Fibroblast of pulmonary artery (primary cell): ENCODE measurements around the gene LEPR.

Source experiments
- DNase-seq: peaks from one replicate; pipeline ENCODE4 v3.0.0-alpha.2; 2010; ENCODE audit warnings: low read depth
- H3K4me3 ChIP-seq: replicated peaks from 2 replicates; pipeline ENCODE4 v1.5.1; 2011; ENCODE audit warnings: low read depth, mild to moderate bottlenecking, control low read depth, low read length, moderate library complexity
- CTCF ChIP-seq: IDR thresholded peaks from 2 replicates; pipeline ENCODE4 v1.5.1; 2011; ENCODE audit warnings: mild to moderate bottlenecking, control low read depth, low read length, inconsistent platforms; ENCODE audit errors: missing control alignments

LEPR gene

GRCh38 chr1:65435987-65436386 is 15.5 kb downstream of the LEPR start:
- no peak for TF ChIP-seq CTCF
- no peak overlapping the region for H3K4me3 ChIP-seq
- peak; percentile 59 for DNase-seq

- no peak for TF ChIP-seq CTCF
- H3K4me3 ChIP-seq: no peak overlapping the region
- DNase-seq: no peak
These were observed 17.1 kb downstream of the LEPR start for GRCh38 chr1:65437616-65438015.

DNA sequence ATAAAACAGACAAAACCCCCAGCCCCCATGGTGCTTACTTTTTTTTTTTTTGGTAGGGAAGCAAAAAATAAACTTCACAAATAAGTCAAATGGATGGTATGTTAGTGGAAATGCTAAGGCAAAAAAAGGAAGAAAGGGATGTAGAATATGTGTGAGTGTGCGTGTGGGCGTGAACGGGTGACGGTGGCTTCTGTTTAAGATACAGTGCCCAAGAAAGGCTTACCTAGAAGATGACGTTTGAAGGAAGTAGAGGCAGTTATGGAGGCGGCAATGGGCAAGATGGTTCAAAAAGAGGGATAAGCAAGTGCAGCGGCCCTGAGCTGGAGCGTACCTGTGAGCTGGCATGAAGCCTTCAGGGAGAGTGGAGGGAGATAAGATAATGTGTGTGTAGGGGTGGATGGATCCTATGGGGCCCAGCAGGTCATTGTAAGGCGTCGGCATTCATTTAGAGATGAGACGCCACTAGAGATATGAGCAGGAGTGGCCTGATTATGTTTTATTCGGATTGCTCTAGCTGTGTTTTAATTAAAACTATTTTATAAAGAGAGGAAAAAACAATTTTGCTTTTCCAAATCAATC is 19.9 kb downstream of the LEPR start:
- no peak overlapping the region for H3K4me3 ChIP-seq
- TF ChIP-seq CTCF: no peak
- no peak for DNase-seq

DNA sequence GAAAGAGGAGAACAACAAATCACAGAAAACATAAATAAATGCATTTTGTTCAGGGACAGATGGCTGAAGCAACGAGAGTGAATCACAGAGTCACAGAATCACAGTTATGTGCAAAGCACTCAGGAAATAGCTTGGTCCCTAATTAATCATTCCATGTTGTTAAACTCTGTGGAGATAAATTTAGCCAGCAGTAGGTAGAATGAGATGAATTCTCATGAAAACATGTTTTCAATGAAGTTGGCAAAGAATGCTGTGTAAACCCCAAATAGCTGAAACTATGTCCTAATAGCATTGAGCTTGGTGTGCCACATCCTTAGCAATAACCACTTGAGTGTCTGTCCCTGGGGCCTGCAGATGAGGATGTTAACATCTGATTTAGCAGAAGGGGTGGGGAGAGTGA is 20.4 kb downstream of the LEPR start:
- TF ChIP-seq CTCF: no peak
- DNase-seq: peak; percentile 41
- H3K4me3 ChIP-seq: no peak overlapping the region

GRCh38 chr1:65441464-65441863 is 21.0 kb downstream of the LEPR start:
- TF ChIP-seq CTCF: no peak
- peak; percentile 49 for DNase-seq
- H3K4me3 ChIP-seq: no peak overlapping the region

DNA sequence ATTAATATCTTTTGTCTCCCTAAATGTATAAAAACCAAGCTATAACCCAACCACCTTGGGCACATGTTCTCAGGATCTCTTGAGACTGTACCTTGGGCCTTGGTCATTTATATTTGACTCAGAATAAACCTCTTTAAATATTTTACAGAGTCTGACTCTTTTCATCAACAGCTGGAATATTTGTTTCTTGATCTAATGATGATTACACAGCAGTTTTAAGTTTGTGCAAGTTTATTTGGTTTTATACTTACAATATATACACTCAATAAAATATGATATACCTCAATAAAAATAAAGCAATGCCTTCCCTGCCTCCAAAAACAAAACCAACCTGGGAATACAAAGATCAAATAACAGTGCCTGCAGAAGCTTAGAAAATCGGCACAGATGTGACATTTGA is 22.0 kb downstream of the LEPR start:
- TF ChIP-seq CTCF: no peak
- H3K4me3 ChIP-seq: no peak overlapping the region
- DNase-seq: no peak

- no peak overlapping the region for H3K4me3 ChIP-seq
- no peak for TF ChIP-seq CTCF
- DNase-seq: no peak
These were observed 23.2 kb downstream of the LEPR start for GRCh38 chr1:65443647-65444046.
